ENCODE data around the gene LASP1. TPM values are rescaled to one million over a fixed set of nuclear protein-coding genes. Genes with fewer than 3 reads are reported as not detected.

The LASP1 gene
- total RNA-seq, 4 donors from 2014 or later = 51.8 to 76.2 (median 63.9) TPM

- H3K4me3 ChIP-seq (ENCODE audit: low read depth, poor library complexity, severe bottlenecking) = no peak overlapping the region
- 67 to 75% methylated on average over 8 of the region's 8 CpGs for WGBS, 2 donors
- intact Hi-C loops (cut with DNase I; ENCODE audit: low total_unique reads) = no loop called here
- TF ChIP-seq POLR2A (IDR thresholded peaks at IDR 0.05) = no peak
- no peak for TF ChIP-seq CTCF (IDR thresholded peaks at IDR 0.05)
- DNase-seq (ENCODE audit: low spot score in 2 of 2) = no peak
Observed at GRCh38 chr17:38886643-38887010, 16.8 kb downstream of the LASP1 start.

- intact Hi-C loops (cut with DNase I; ENCODE audit: low total_unique reads) = no loop called here
- DNase-seq (ENCODE audit: low spot score in 2 of 2) = no peak
- H3K4me3 ChIP-seq (ENCODE audit: low read depth, poor library complexity, severe bottlenecking) = no peak overlapping the region
- no peak for TF ChIP-seq CTCF (IDR thresholded peaks at IDR 0.05)
- WGBS, 2 donors = 88 to 92% methylated on average over 9 of the region's 9 CpGs
Observed at GRCh38 chr17:38888842-38889241, 19.0 kb downstream of the LASP1 start.

GRCh38 chr17:38889745-38890409 is 20.0 kb downstream of the LASP1 start:
- intact Hi-C loops (cut with DNase I; ENCODE audit: low total_unique reads) = no loop called here
- no peak for DNase-seq (ENCODE audit: low spot score in 2 of 2)
- no peak for TF ChIP-seq CTCF (IDR thresholded peaks at IDR 0.05)
- TF ChIP-seq POLR2A (IDR thresholded peaks at IDR 0.05) = no peak
- no peak overlapping the region for H3K4me3 ChIP-seq (ENCODE audit: low read depth, poor library complexity, severe bottlenecking)
- 82 to 83% methylated on average over 12 of the region's 12 CpGs for WGBS, 2 donors

GRCh38 chr17:38890410-38890746 is 20.5 kb downstream of the LASP1 start:
- TF ChIP-seq POLR2A (IDR thresholded peaks at IDR 0.05) = no peak
- no peak for TF ChIP-seq CTCF (IDR thresholded peaks at IDR 0.05)
- no peak for DNase-seq (ENCODE audit: low spot score in 2 of 2)
- WGBS, 2 donors = 82 to 85% methylated on average over 8 of the region's 8 CpGs
- intact Hi-C loops (cut with DNase I; ENCODE audit: low total_unique reads) = no loop called here
- no peak overlapping the region for H3K4me3 ChIP-seq (ENCODE audit: low read depth, poor library complexity, severe bottlenecking)

GRCh38 chr17:38891441-38891840 is 21.6 kb downstream of the LASP1 start:
- H3K4me3 ChIP-seq (ENCODE audit: low read depth, poor library complexity, severe bottlenecking) = no peak overlapping the region
- 80 to 81% methylated on average over 8 of the region's 8 CpGs for WGBS, 2 donors
- intact Hi-C loops (cut with DNase I; ENCODE audit: low total_unique reads) = no loop called here
- TF ChIP-seq CTCF (IDR thresholded peaks at IDR 0.05) (no peak), POLR2A (IDR thresholded peaks at IDR 0.05) (no peak)
- no peak for DNase-seq (ENCODE audit: low spot score in 2 of 2)

GRCh38 chr17:38892083-38892482 is 22.2 kb downstream of the LASP1 start:
- intact Hi-C loops (cut with DNase I; ENCODE audit: low total_unique reads) = no loop called here
- no peak for TF ChIP-seq CTCF (IDR thresholded peaks at IDR 0.05)
- TF ChIP-seq POLR2A (IDR thresholded peaks at IDR 0.05) = no peak
- 83 to 89% methylated on average over 4 of the region's 4 CpGs for WGBS, 2 donors

More at GRCh38 chr17:38892083-38892482, 22.2 kb downstream of the LASP1 start:
- no peak overlapping the region for H3K4me3 ChIP-seq (ENCODE audit: low read depth, poor library complexity, severe bottlenecking)
- DNase-seq (ENCODE audit: low spot score in 2 of 2) = no peak
